Adrenal gland (tissue), 12 donors: ENCODE measurements around the gene MGAT5. TPM values are rescaled to one million over a fixed set of nuclear protein-coding genes. Genes with fewer than 3 reads are reported as not detected.

ENCODE experiments used
- DNase-seq, 7 donors: peaks; one replicate each; pipeline ENCODE4 v3.0.0-alpha.2; 2019 to 2020
- H3K27ac ChIP-seq, 5 donors: fragments of 200-600 bp; sonication (generic) in 4 of 5; 1 replicate in 3 of 5; 2 replicates in 2 of 5; pipeline versions ENCODE4 v1.5.1 to v1.8.0; 2016 to 2020; ENCODE audit warnings: mild to moderate bottlenecking in 1 of 5
- H3K27me3 ChIP-seq: fragments of 200-600 bp; 2 replicates; pipeline ENCODE4 v1.8.0; 2021
- H3K36me3 ChIP-seq, 2 donors: fragments of 200-600 bp; replicated peaks in 1 of 2; 1 replicate in 1 of 2; 2 replicates in 1 of 2; pipeline versions ENCODE4 v1.5.1 to v1.8.0; 2018 to 2022
- H3K4me1 ChIP-seq, 2 donors: fragments of 200-600 bp; replicated peaks in 1 of 2; 1 replicate in 1 of 2; 2 replicates in 1 of 2; pipeline versions ENCODE4 v1.5.1 to v1.8.0; 2018 to 2021
- H3K4me3 ChIP-seq, 4 donors: fragments of 200-600 bp; sonication (generic) in 3 of 4; one replicate each; pipeline ENCODE4 v1.5.1; 2016 to 2018
- H3K9me3 ChIP-seq, 3 donors: fragments of 200-600 bp; sonication (generic) in 1 of 3; replicated peaks in 1 of 3; 1 replicate in 2 of 3; 2 replicates in 1 of 3; pipeline versions ENCODE4 v1.5.1 to v1.8.0; 2016 to 2021
- POLR2A ChIP-seq, 2 donors: fragments of 450-650 bp; IDR thresholded peaks; one replicate each; pipeline ENCODE4 v1.6.1; 2017; ENCODE audit warnings: antibody characterized with exemption in 2 of 2, mild to moderate bottlenecking in 2 of 2, moderate library complexity in 1 of 2
- WGBS, 4 donors: extraction: QIAGEN DNeasy Blood & Tissue Kit in 2 of 4; methylation state at CpG; one replicate each; pipeline versions ENCODE4 v1.1.5 to v1.1.7; 2013 to 2017; 5-methylcytosine and 5-hydroxymethylcytosine counted together
- intact Hi-C, 2 donors: fragments of 100-400 bp; cut with DNase I; formaldehyde crosslinking; loops; one replicate each; pipeline versions ENCODE4 v1.14.1 to v1.15.0; 2022 to 2023
- polyA plus RNA-seq, 3 donors: library from polyadenylated mRNA; stranded (reverse); fragments of 200-250 nt in 2 of 3; fragments of 350-450 nt in 1 of 3; fragmentation: Illumina TruSeq in 1 of 3; extraction: RNeasy Lipid Tissue Mini Kit (QIAGEN cat#74804) in 1 of 3; gene quantifications; one replicate each; pipeline ENCODE4 v1.2.3, GENCODE V29; 2013 to 2014
- total RNA-seq, 9 donors: library from RNA; depleted of rRNA in 4 of 9; stranded (reverse); fragments of >200 nt in 4 of 9; fragments of 120-200 nt in 1 of 9; fragmentation: NEBNext Ultra II Directional in 1 of 9; extraction: Animal tissue kit (Norgen Biotek cat#: 25700) in 1 of 9; gene quantifications; one replicate each; pipeline versions ENCODE4 v1.1.0 to v1.2.4, GENCODE V29; 2013 to 2023
- TF ChIP-seq, protein P1 (sequence below), 6 experiments: fragments of 450-650 bp in 4 of 6; fragments of 200-600 bp in 2 of 6; sonication (generic) in 1 of 6; IDR thresholded peaks; 1 replicate in 5 of 6; 2 replicates in 1 of 6; pipeline versions ENCODE4 v1.5.1 to v1.8.0; 2016 to 2021; ENCODE audit warnings: antibody characterized with exemption in 6 of 6, mild to moderate bottlenecking in 2 of 6, moderate library complexity in 1 of 6
- donor health status: healthy with polysubstance abuse.
- donor health status: Bipolar disorder and iron deficiency.
- donor health status: DM: yes; HTN: yes; CAD: no.
- donor health status: DM: no; HTN: no; CAD: no.
- donor health status: DM: no; HTN: no; CAD: no.
- donor health status: DM: yes; HTN: yes; CAD: no.

Gene MGAT5
- total and polyA plus RNA-seq, 12 donors = 2.9 to 74.6 (median 41.1) TPM

DNA sequence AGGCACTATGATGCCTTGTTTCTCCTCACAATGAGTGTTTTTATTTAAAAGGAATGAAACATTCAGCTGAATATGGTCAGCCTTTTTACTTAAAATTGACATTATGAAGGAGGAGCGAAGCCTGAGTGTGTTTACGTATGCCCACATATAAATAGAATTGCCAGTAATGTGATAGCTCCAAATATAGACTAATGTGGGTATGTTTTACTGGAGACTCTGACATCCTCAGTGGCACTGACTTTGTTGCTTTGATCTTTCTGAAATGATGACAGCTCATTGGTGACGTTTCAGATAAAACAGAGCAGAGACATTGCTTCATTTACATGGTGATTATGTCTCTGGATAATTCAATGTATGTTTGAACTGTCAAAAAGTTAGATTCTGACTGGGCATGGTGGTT is 167.0 kb downstream of the MGAT5 start:
- H3K4me1 ChIP-seq = no peaks in the 10 kb centered on the region
- TF ChIP-seq POLR2A (IDR thresholded peaks at IDR 0.05) = no peak
- TF ChIP-seq, protein P1, sequence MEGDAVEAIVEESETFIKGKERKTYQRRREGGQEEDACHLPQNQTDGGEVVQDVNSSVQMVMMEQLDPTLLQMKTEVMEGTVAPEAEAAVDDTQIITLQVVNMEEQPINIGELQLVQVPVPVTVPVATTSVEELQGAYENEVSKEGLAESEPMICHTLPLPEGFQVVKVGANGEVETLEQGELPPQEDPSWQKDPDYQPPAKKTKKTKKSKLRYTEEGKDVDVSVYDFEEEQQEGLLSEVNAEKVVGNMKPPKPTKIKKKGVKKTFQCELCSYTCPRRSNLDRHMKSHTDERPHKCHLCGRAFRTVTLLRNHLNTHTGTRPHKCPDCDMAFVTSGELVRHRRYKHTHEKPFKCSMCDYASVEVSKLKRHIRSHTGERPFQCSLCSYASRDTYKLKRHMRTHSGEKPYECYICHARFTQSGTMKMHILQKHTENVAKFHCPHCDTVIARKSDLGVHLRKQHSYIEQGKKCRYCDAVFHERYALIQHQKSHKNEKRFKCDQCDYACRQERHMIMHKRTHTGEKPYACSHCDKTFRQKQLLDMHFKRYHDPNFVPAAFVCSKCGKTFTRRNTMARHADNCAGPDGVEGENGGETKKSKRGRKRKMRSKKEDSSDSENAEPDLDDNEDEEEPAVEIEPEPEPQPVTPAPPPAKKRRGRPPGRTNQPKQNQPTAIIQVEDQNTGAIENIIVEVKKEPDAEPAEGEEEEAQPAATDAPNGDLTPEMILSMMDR (IDR thresholded peaks at IDR 0.05) = no peak
- H3K9me3 ChIP-seq = no peaks in the 10 kb centered on the region
- no peaks in the 10 kb centered on the region for H3K27me3 ChIP-seq
- H3K4me3 ChIP-seq = no peak overlapping the region
- no peak overlapping the region for H3K27ac ChIP-seq
- no peaks in the 10 kb centered on the region for H3K36me3 ChIP-seq
- intact Hi-C loops = no loop called here
- 81 to 89% (median 84%) methylated on average over 3 of the region's 3 CpGs for WGBS, 4 donors
- no peak for DNase-seq

DNA sequence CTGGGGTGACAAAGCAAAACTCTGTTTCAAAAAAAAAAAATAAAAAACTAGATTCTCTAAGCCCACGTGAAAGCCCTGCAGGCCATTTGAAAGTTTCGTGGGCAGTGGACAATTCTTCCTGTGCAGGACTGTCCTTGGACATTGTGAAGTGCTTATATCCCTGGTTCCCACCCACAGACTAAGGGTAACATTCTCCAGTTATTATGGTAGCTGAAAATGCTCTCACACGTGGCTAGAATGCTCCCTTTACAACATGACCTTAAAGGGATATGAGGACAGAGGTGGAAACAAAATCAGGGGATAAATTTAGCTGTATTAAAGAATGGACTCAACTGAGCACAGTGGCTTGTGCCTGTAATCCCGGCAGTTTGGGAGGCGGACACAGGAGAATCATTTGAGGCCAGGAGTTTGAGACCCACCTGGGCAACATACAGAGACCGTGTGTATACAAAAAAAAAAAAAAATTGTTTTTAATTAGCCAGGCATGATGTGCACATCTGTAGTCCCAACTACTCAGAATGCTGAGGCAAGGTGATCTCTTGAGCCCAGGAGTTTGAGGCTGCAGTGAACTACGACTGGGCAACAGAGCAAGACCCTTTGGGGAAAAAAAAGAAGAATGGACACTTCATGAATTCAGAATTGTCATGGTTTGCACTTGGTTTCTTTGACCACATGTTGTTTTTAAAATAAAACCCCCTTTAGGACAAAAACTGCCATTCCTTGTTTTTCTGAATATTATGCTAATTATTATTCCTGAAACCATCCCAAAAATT is 167.9 kb downstream of the MGAT5 start:
- Histone ChIP-seq H3K27me3 (no peaks in the 10 kb centered on the region), H3K9me3 (no peaks in the 10 kb centered on the region), H3K36me3 (no peaks in the 10 kb centered on the region), H3K4me1 (no peaks in the 10 kb centered on the region), H3K4me3 (no peak overlapping the region), H3K27ac (no peak overlapping the region)
- intact Hi-C loops = no loop called here
- WGBS, 4 donors = 89 to 92% (median 89%) methylated on average over 7 of the region's 7 CpGs
- TF ChIP-seq POLR2A (IDR thresholded peaks at IDR 0.05) = no peak
- TF ChIP-seq, protein P1 (IDR thresholded peaks at IDR 0.05) = no peak
- DNase-seq = no peak

DNA sequence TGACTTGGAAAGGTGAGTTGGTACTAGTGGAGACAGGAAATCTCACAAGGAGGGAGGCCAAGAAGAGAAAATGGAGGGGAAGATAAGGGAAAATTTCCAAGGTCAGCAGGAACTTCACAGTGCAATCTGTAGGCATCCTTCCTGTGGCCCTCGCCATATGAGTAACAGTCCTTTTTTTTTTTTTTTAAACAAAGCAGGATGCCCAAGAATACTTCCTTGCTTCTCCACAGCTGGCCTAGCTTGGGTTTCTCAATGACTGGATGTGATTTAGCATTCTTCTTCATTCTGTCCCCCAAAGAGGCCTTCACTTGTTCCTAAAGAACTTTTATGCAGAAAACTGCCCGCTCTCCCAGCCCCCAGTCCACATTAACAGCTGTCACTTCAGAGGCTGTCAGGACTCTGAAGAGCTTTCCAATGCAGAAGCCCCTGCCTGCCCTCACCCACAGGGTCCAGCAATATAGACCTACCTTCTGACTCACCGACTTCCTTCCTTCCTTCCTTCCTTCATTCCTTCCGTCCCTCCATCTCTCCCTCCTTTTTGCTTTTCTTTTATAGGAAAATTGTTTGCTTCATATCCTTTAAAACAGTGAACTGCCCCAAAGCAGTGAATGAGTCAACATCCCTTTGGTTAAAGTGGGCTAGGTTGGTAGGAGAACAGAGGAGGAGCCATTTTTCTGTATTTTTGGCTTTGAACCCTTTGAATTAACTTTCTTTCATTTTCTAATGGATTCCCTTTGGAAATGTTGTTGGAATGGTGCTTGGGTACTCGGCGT is 172.0 kb downstream of the MGAT5 start:
- Histone ChIP-seq H3K4me3 (no peak overlapping the region), H3K9me3 (no peaks in the 10 kb centered on the region), H3K27me3 (no peaks in the 10 kb centered on the region), H3K27ac (no peak overlapping the region), H3K4me1 (no peaks in the 10 kb centered on the region), H3K36me3 (peaks cover 0 to 20% of the 10 kb centered on the region in 2 donors)
- intact Hi-C loops = no loop called here
- 75 to 87% (median 81%) methylated on average over 6 of the region's 6 CpGs for WGBS, 4 donors
- DNase-seq = no peak
- TF ChIP-seq POLR2A (IDR thresholded peaks at IDR 0.05) = no peak

DNA sequence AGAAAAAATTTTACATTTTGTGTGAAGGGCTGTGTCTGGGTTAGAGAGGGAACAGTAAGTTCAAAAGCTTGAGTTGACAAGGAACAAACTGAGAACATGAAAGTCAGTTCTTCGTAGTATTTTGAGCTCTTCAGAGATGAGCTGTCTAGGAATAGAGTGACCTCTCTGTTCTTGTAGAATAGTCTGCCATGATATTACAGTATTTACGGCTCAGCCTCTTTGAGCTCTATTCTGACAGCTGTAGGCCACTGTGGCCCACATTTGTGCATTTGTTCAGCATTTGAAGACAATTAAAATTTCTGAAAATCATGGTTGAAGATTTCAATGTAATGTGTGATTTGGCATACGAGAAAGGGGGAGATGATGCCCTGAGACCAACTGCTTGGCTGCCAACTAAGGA is 172.8 kb downstream of the MGAT5 start:
- Histone ChIP-seq H3K27ac (no peak overlapping the region), H3K4me1 (no peaks in the 10 kb centered on the region), H3K27me3 (no peaks in the 10 kb centered on the region), H3K9me3 (no peaks in the 10 kb centered on the region), H3K36me3 (peaks cover 0 to 20% of the 10 kb centered on the region in 2 donors), H3K4me3 (no peak overlapping the region)
- 81 to 86% (median 83%) methylated on average over 3 of the region's 3 CpGs for WGBS, 4 donors
- TF ChIP-seq POLR2A (IDR thresholded peaks at IDR 0.05) = no peak
- TF ChIP-seq, protein P1 (IDR thresholded peaks at IDR 0.05) = no peak
- intact Hi-C loops = no loop called here
- DNase-seq = no peak
